ENCODE results near the gene SLC35E3.

DNA sequence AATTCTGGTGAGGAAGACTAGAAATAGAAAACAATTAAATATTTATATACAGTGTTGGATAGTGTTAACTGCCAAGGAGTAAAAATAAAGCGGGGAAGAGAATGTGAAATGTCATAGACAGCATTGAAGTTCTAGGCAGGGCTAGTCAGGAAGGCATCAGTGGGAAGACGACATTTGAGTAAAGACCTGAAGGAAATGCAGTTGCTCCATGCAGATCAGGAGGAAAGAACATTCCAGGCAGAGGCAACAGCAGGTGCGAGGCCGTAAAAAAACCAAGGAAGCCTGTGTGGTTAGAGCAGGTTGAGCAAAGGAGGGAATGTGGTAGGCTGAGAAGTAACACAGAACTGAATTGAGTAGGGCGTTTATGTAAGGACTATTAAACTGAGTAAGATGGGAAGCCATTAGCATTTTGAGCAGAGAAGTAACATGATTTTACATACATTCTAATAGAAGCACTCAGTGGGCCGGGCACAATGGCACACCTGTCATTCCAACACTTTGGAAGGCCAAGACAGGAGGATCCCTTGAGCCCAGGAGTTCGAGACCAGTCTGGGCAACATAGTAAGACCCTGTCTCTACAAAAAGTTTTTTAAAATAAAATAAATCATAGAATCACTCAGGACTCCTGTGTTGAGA is 14.9 kb downstream of the SLC35E3 start:
- TF ChIP-seq, protein P1, sequence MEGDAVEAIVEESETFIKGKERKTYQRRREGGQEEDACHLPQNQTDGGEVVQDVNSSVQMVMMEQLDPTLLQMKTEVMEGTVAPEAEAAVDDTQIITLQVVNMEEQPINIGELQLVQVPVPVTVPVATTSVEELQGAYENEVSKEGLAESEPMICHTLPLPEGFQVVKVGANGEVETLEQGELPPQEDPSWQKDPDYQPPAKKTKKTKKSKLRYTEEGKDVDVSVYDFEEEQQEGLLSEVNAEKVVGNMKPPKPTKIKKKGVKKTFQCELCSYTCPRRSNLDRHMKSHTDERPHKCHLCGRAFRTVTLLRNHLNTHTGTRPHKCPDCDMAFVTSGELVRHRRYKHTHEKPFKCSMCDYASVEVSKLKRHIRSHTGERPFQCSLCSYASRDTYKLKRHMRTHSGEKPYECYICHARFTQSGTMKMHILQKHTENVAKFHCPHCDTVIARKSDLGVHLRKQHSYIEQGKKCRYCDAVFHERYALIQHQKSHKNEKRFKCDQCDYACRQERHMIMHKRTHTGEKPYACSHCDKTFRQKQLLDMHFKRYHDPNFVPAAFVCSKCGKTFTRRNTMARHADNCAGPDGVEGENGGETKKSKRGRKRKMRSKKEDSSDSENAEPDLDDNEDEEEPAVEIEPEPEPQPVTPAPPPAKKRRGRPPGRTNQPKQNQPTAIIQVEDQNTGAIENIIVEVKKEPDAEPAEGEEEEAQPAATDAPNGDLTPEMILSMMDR (IDR thresholded peaks at IDR 0.05; ENCODE audit: low read length), result no peak
- TF ChIP-seq EZH2 (IDR thresholded peaks at IDR 0.05; ENCODE audit: borderline replicate concordance, low read length), result no peak

All from OCI-LY1 (cell line).